Gastroesophageal sphincter (tissue), 4 donors: Measurements from ENCODE around the gene VAX1. TPM values are rescaled to one million over a fixed set of nuclear protein-coding genes. Genes with fewer than 3 reads are reported as not detected.

Experiments used
- ATAC-seq: fragments of 150-250 bp; one replicate; pipeline ENCODE4 v1.9.1; 2016; ENCODE audit warnings: mild to moderate bottlenecking, moderate library complexity
- H3K27ac ChIP-seq, 4 donors: fragments of 200-600 bp; sonication (generic) in 3 of 4; 1 replicate in 3 of 4; 2 replicates in 1 of 4; pipeline ENCODE4 v1.5.1; 2016 to 2019
- H3K27me3 ChIP-seq: fragments of 200-600 bp; sonication (generic); one replicate; pipeline ENCODE4 v1.5.1; 2019
- H3K36me3 ChIP-seq, 2 donors: fragments of 200-600 bp; sonication (generic); one replicate each; pipeline ENCODE4 v1.5.1; 2019; ENCODE audit warnings: control low read depth in 1 of 2
- H3K4me1 ChIP-seq, 3 donors: fragments of 200-600 bp; sonication (generic); 1 replicate in 2 of 3; 2 replicates in 1 of 3; pipeline ENCODE4 v1.5.1; 2016 to 2019; ENCODE audit warnings: control low read depth in 2 of 3
- H3K4me3 ChIP-seq, 2 donors: fragments of 200-600 bp; sonication (generic); one replicate each; pipeline ENCODE4 v1.5.1; 2019; ENCODE audit warnings: mild to moderate bottlenecking in 1 of 2, moderate library complexity in 1 of 2
- H3K9me3 ChIP-seq, 3 donors: fragments of 200-600 bp; sonication (generic); one replicate each; pipeline ENCODE4 v1.5.1; 2017 to 2019; ENCODE audit warnings: control low read depth in 2 of 3
- EP300 ChIP-seq: sonication (generic); formaldehyde crosslinking; IDR thresholded peaks from one replicate; pipeline ENCODE4 v1.6.1; 2017; ENCODE audit warnings: antibody characterized with exemption, mild to moderate bottlenecking
- POLR2A ChIP-seq, 2 donors: fragments of 450-650 bp; IDR thresholded peaks; one replicate each; pipeline ENCODE4 v1.6.1; 2017; ENCODE audit warnings: antibody characterized with exemption in 2 of 2, mild to moderate bottlenecking in 2 of 2, moderate library complexity in 1 of 2
- POLR2AphosphoS5 ChIP-seq: sonication (generic); formaldehyde crosslinking; IDR thresholded peaks from one replicate; pipeline ENCODE4 v1.6.1; 2017; ENCODE audit warnings: antibody characterized with exemption
- WGBS, 2 donors: methylation state at CpG; one replicate each; pipeline ENCODE4 v1.1.5; 2018; ENCODE audit warnings: low coverage in 1 of 2; 5-methylcytosine and 5-hydroxymethylcytosine counted together
- total RNA-seq, 4 donors: library from RNA; depleted of rRNA; stranded (reverse); fragments of >200 nt; gene quantifications; one replicate each; pipeline ENCODE4 v1.1.0, GENCODE V29; 2016
- TF ChIP-seq, protein P1 (sequence below), 4 experiments: fragments of 200-600 bp in 2 of 4; fragments of 450-650 bp in 2 of 4; sonication (generic) in 1 of 4; IDR thresholded peaks; one replicate each; pipeline ENCODE4 v1.5.1; 2017 to 2019; ENCODE audit warnings: antibody characterized with exemption in 4 of 4, mild to moderate bottlenecking in 2 of 4, moderate library complexity in 2 of 4

VAX1 gene
- total RNA-seq, 4 donors from 2014 or later = not detected

DNA sequence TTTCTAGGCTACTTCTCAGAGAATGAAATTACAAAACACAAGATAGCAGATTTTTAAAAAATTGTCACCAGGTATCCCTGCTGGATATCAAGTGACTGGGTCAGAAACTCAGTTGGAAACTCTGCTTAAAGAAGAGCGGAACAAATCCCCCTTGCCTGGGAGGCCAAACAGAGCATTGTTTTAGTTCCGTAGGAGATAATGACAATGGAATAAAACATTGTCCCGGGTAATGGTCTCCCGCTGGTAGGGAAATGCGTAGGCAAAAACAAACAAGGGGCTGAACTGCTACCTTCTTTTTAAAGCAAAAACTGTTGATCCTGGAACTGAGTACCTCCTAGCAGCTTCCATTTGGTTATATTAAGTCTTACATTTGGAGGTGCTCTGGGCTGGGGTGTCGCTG is 21.3 kb upstream of the VAX1 start:
- Histone ChIP-seq H3K4me3 (no peak overlapping the region), H3K4me1 (peaks cover 0 to 20% (median 14%) of the 10 kb centered on the region in 3 donors), H3K27ac (no peak overlapping the region), H3K9me3 (no peaks in the 10 kb centered on the region), H3K36me3 (no peaks in the 10 kb centered on the region), H3K27me3 (peaks cover 100% of the 10 kb centered on the region)
- TF ChIP-seq POLR2AphosphoS5 (no peak), POLR2A (IDR thresholded peaks at IDR 0.05) (no peak), EP300 (no peak)
- TF ChIP-seq, protein P1, sequence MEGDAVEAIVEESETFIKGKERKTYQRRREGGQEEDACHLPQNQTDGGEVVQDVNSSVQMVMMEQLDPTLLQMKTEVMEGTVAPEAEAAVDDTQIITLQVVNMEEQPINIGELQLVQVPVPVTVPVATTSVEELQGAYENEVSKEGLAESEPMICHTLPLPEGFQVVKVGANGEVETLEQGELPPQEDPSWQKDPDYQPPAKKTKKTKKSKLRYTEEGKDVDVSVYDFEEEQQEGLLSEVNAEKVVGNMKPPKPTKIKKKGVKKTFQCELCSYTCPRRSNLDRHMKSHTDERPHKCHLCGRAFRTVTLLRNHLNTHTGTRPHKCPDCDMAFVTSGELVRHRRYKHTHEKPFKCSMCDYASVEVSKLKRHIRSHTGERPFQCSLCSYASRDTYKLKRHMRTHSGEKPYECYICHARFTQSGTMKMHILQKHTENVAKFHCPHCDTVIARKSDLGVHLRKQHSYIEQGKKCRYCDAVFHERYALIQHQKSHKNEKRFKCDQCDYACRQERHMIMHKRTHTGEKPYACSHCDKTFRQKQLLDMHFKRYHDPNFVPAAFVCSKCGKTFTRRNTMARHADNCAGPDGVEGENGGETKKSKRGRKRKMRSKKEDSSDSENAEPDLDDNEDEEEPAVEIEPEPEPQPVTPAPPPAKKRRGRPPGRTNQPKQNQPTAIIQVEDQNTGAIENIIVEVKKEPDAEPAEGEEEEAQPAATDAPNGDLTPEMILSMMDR (IDR thresholded peaks at IDR 0.05) = no peak
- WGBS, 2 donors = 2 to 4% methylated on average over 6 of the region's 6 CpGs
- no peak for ATAC-seq

DNA sequence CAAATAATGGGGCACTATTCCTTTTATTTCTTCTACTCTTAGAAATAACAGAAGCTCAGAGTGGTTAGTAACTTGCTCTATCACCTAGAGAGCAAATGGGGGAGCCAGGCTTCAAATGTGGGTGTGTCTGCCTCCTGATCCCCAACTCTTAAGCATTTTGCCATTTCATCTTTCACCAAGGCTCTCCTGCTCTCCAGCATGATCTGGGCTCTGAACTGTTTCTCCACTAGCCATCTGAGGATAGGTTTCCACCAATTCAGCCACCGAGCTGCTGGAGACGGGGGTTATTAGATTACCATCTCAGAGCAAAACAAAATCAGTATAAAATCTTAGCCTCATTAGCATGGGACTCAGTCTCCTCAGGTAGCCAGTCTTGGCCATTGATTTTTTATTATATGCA is 20.2 kb upstream of the VAX1 start:
- ATAC-seq = no peak
- TF ChIP-seq POLR2A (IDR thresholded peaks at IDR 0.05) (no peak), EP300 (no peak), POLR2AphosphoS5 (no peak)
- TF ChIP-seq, protein P1 (IDR thresholded peaks at IDR 0.05) = no peak
- Histone ChIP-seq H3K36me3 (no peaks in the 10 kb centered on the region), H3K9me3 (no peaks in the 10 kb centered on the region), H3K27me3 (peaks cover 100% of the 10 kb centered on the region), H3K27ac (no peak overlapping the region), H3K4me1 (peaks cover 0 to 15% (median 12%) of the 10 kb centered on the region in 3 donors), H3K4me3 (no peak overlapping the region)
- WGBS, 2 donors = 10% methylated on average over 2 of the region's 2 CpGs

DNA sequence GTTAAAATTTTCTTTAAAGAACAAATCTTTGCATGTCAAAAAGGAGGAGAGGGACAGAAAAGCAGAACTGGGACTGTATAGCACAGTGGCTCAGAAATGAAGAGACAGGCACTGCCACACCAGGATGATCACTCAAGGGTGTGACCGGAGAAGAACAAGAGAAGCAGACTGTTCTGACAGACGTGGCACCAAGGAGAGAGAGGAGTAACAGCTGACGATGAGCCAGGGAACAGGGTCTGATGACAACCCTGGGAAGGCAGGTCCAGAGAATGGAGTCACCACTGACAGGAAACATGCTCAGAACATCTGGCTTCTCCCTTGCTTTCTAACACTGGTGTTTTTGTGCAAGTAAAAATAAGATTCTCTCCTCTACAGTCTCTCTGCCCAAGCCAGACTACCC is 14.6 kb upstream of the VAX1 start:
- H3K36me3 ChIP-seq = no peaks in the 10 kb centered on the region
- H3K9me3 ChIP-seq = no peaks in the 10 kb centered on the region
- H3K27ac ChIP-seq = no peak overlapping the region
- H3K27me3 ChIP-seq = peaks cover 88% of the 10 kb centered on the region
- H3K4me3 ChIP-seq = no peak overlapping the region
- ATAC-seq = no peak
- no peak for TF ChIP-seq POLR2A (IDR thresholded peaks at IDR 0.05)
- TF ChIP-seq, protein P1 (IDR thresholded peaks at IDR 0.05) = no peak
- no peak for TF ChIP-seq EP300
- no peak for TF ChIP-seq POLR2AphosphoS5
- H3K4me1 ChIP-seq = no peaks in the 10 kb centered on the region
- WGBS, 2 donors = 23 to 33% methylated on average over 3 of the region's 3 CpGs

DNA sequence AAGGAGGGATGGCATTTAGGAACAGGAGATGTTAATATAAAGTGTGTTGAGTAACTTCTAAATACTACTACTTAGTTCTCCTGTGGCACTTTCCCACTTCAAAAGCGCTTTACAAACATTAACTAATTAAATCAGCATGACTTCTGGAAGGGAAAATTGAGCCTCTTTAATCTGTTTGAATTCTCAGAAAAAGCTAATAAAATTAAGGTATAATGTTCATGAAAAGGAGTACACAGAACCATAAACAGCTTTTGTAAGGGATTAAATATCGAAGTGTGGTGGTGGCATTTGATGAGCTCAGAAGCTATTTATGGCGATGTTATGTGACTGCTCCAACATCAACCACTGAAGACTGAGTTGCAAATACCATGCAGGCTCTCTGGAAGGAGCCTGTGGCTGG is 10.2 kb upstream of the VAX1 start:
- TF ChIP-seq POLR2AphosphoS5 (no peak), POLR2A (IDR thresholded peaks at IDR 0.05) (no peak), EP300 (no peak)
- TF ChIP-seq, protein P1 (IDR thresholded peaks at IDR 0.05) = no peak
- 81 to 95% methylated on average over 3 of the region's 3 CpGs for WGBS, 2 donors
- peaks cover 0 to 17% (median 0%) of the 10 kb centered on the region in 3 donors for H3K9me3 ChIP-seq
- no peak overlapping the region for H3K27ac ChIP-seq
- peaks cover 86% of the 10 kb centered on the region for H3K27me3 ChIP-seq
- no peaks in the 10 kb centered on the region for H3K36me3 ChIP-seq
- ATAC-seq = no peak
- H3K4me3 ChIP-seq = no peak overlapping the region
- H3K4me1 ChIP-seq = no peaks in the 10 kb centered on the region

DNA sequence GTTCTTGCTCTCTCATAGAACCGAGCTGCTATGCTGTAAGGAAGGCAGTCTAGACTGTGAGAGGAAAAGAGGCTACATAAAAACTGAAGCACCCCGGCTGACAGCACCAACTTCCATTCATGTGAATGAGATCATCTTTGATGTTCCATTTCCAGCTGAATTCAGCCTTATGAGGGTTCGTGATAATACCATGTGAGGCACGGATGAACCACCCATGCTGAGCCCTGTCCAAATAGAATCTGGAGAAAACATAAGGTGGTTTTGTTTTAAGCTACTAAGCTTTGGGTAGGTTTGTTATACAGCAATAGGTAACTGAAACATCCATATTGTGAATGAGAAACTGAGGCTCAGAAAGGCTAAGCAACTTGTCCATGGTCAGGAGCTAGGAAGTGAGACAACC is 6.9 kb upstream of the VAX1 start:
- H3K27me3 ChIP-seq = peaks cover 92% of the 10 kb centered on the region
- TF ChIP-seq POLR2A (IDR thresholded peaks at IDR 0.05) = no peak
- TF ChIP-seq POLR2AphosphoS5 = no peak
- TF ChIP-seq EP300 = no peak
- TF ChIP-seq, protein P1 (IDR thresholded peaks at IDR 0.05) = no peak
- 71 to 83% methylated on average over 3 to 4 of the region's 4 CpGs for WGBS, 2 donors
- H3K36me3 ChIP-seq = no peaks in the 10 kb centered on the region
- H3K9me3 ChIP-seq = peaks cover 0 to 17% (median 0%) of the 10 kb centered on the region in 3 donors
- no peak overlapping the region for H3K27ac ChIP-seq
- H3K4me3 ChIP-seq = no peak overlapping the region
- no peak for ATAC-seq
- peaks cover 0 to under 1% (median 0%) of the 10 kb centered on the region in 3 donors for H3K4me1 ChIP-seq
